Muscle of leg (tissue), 11 donors: ENCODE data around the gene LDLRAD3. TPM values are rescaled to one million over a fixed set of nuclear protein-coding genes. Genes with fewer than 3 reads are reported as not detected.
A peak's percentile ranks its signal among the peaks of the same experiment; 100 is the strongest.

Experiments
- DNase-seq: peaks from one replicate; pipeline ENCODE4 v3.0.0; 2013
- H3K27ac ChIP-seq: one replicate; pipeline ENCODE4 v1.5.1; 2013; ENCODE audit warnings: mild to moderate bottlenecking, low read length, control low read depth
- H3K27me3 ChIP-seq: one replicate; pipeline ENCODE4 v1.6.1; 2013; ENCODE audit warnings: low read length; ENCODE audit not compliant: control insufficient read depth, insufficient read depth
- H3K36me3 ChIP-seq: one replicate; pipeline ENCODE4 v1.6.1; 2013; ENCODE audit warnings: low read length; ENCODE audit not compliant: control insufficient read depth, insufficient read depth
- H3K4me1 ChIP-seq: one replicate; pipeline ENCODE4 v1.6.1; 2013; ENCODE audit warnings: low read length; ENCODE audit not compliant: control insufficient read depth, insufficient read depth
- H3K4me3 ChIP-seq: one replicate; pipeline ENCODE4 v1.5.1; 2013; ENCODE audit warnings: low read length, control low read depth
- H3K9me3 ChIP-seq: replicated peaks from 2 replicates; pipeline ENCODE4 v1.6.1; 2013; ENCODE audit warnings: low read depth, low read length; ENCODE audit not compliant: control insufficient read depth
- WGBS: methylation state at CpG from one replicate; pipeline ENCODE4 v1.1.5; 2013; ENCODE audit warnings: missing lambda C conversion rate; ENCODE audit not compliant: insufficient coverage; 5-methylcytosine and 5-hydroxymethylcytosine counted together
- polyA plus RNA-seq, 8 donors: library from polyadenylated mRNA; unstranded; fragments of 120-200 nt; gene quantifications; one replicate each; pipeline versions ENCODE4 v1.2.1 to v1.2.3, GENCODE V29; 2013; ENCODE audit warnings: inconsistent platforms in 1 of 8, low replicate concordance in 1 of 8; ENCODE audit not compliant: insufficient read length in 8 of 8, insufficient read depth in 1 of 8
- total RNA-seq: library from RNA; stranded (reverse); fragments of 120-200 nt; gene quantifications from one replicate; pipeline ENCODE4 v1.2.4, GENCODE V29; 2013

LDLRAD3 gene
- total and polyA plus RNA-seq, 9 donors = 12.0 to 28.6 (median 20.9) TPM

DNA sequence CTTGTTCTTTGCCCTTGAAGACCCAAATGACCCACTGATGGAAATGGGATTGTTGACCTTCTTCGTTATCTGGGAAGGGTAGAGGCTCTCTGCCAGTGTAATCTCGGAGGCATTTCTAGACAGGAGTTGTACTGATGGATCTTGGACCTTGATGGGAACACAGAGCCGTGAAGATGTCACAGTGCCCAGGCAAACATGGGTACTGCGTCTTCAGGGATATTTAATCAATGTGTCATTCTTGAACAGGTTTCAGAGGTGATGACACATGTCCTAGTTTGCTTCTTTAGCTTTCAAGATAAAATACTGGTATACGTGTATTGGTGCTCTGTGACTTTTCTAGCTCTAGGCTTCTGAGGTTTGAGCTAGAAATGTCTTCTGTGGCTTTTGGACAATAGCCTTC is 6.2 kb downstream of the LDLRAD3 start:
- Histone ChIP-seq H3K27me3 (no peaks in the 10 kb centered on the region), H3K4me1 (peaks cover 28% of the 10 kb centered on the region), H3K4me3 (no peak overlapping the region), H3K9me3 (no peaks in the 10 kb centered on the region), H3K36me3 (no peaks in the 10 kb centered on the region), H3K27ac (no peak overlapping the region)
- no peak for DNase-seq
- 100% methylated on average over 3 of the region's 5 CpGs for WGBS

DNA sequence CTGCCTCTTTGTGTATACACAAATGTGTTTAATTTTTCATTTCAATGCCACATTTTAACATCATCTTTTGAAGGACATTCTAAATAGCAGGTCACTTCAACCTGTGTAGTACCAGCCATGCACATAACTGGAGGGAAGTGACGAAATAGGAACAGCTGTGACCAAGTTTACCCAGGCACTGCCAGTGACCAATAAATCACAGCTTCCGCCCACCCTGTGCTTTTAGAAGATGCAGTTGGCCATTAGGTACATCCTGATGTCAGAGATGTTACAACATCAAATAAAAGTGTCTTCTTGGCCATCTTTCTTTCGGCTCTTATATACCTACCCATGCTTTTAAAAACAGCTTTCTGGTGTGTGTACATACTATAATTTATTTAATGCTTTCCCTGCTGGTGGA is 7.8 kb downstream of the LDLRAD3 start:
- Histone ChIP-seq H3K27me3 (no peaks in the 10 kb centered on the region), H3K27ac (no peak overlapping the region), H3K4me3 (no peak overlapping the region), H3K9me3 (no peaks in the 10 kb centered on the region), H3K4me1 (peaks cover 19% of the 10 kb centered on the region), H3K36me3 (no peaks in the 10 kb centered on the region)
- DNase-seq = no peak
- 80% methylated on average over 1 of the region's 3 CpGs for WGBS

DNA sequence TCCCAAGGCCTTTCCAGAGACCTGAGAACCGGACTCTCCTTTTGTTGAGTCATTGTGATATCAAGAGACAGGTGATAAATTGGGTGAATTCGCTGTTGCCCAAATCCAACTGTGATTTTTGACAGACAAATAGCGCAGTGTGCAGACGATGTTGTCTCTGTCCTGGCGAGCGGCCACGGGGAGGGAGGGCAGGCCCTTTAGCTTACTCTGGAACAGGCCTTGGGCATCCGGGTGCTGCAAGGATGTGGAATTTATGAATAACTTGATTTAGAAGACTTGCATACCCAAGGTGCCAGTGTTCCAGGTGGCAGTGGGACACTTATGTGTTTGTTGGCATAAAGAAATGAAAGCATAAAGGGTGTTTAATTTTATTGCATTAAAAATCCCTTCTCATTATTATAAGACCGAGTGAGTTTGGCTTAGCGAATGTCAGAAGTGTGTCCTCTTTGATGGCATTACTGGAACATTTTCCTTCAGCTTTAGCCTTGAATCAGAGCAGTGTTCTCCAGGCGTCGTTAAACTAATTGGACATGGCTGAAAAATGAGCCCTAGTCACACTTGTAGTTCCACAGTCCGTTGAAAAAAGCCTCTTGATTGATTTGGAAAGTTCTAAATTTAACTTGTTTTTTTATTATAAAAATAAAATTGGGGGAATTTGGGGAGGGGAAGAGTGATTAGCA is 9.4 kb downstream of the LDLRAD3 start:
- 74% methylated on average over 7 of the region's 13 CpGs for WGBS
- Histone ChIP-seq H3K9me3 (no peaks in the 10 kb centered on the region), H3K36me3 (no peaks in the 10 kb centered on the region), H3K27me3 (no peaks in the 10 kb centered on the region), H3K27ac (no peak overlapping the region), H3K4me3 (no peak overlapping the region), H3K4me1 (peaks cover 19% of the 10 kb centered on the region)
- peak; percentile 52 for DNase-seq

DNA sequence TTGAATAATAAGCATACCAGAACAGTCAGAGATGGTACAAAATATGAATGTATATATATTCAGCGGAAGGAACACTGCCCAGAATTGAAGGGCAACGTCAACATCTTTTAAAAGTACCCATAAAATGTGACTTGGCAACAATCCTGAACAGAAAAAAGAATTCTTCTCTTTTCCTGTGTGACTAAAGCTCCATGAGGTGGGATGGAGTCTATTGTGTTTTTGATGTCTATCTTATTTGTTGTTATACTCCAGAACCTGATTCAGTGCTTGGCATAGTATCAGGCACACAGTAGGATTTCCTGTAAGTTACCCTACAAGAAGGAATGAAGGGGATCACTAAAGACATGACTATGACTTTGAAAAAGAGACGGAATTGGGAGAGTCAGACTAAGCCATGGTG is 10.3 kb downstream of the LDLRAD3 start:
- Histone ChIP-seq H3K36me3 (no peaks in the 10 kb centered on the region), H3K4me1 (peaks cover 12% of the 10 kb centered on the region), H3K27ac (no peak overlapping the region), H3K9me3 (no peaks in the 10 kb centered on the region), H3K27me3 (no peaks in the 10 kb centered on the region), H3K4me3 (no peak overlapping the region)
- no peak for DNase-seq
- 100% methylated on average over 1 of the region's 3 CpGs for WGBS

DNA sequence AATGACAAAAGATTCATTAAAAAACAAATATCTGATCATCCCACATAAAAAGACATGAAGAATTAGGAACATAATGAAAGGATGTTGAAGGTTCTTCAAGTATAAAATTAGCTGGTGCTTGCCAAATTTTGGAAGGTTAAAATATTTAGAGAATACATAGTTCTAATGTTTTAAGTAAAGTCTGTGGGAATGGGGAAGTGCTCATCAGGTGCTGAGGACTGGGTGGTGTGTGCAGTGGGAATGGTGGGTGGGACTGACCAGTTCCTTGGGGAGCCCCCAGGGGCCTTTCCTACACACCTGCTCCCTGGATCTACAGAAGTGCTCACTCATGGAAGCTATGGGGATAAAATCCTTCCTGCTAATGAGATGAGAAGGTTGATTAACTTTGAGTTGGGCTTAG is 11.8 kb downstream of the LDLRAD3 start:
- Histone ChIP-seq H3K4me3 (no peak overlapping the region), H3K27ac (no peak overlapping the region), H3K27me3 (no peaks in the 10 kb centered on the region), H3K4me1 (peaks cover 7% of the 10 kb centered on the region), H3K9me3 (no peaks in the 10 kb centered on the region), H3K36me3 (no peaks in the 10 kb centered on the region)
- no peak for DNase-seq

DNA sequence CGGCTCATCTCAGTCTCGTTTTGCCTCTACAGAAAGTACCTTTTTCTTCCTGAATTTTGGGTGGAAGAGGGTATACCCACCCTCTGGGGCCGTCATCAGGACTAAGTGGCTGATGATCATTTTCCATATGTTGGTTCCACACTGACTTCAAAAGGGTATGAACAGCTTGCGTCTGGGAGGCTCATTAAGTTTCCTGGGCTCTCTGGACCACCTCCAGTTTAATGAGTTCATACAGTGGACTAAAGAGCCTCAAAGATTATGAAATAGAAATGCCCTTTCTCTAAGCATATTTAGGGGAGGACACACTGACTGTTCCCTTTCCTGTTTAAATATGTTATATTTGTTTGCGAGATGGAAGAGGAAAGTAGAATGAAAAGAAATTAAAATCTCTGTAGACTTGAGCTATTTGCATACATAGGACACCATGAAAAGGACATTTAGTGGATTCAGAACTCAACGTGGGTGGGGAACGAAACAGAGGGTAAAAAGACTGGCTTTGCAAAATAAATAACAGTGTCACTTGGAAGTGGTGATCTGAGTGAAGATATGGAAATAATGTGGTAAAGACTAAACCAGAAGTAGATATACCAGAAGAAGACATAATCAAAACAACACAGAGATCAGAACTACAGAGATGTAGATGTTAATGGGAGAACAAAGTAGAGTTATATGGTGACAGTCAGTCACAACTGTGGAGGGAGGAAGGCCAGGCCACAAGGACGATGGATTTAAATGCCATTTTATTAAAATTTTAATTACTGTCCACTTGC is 18.7 kb downstream of the LDLRAD3 start:
- H3K27ac ChIP-seq = no peak overlapping the region
- H3K36me3 ChIP-seq = no peaks in the 10 kb centered on the region
- DNase-seq = no peak
- H3K9me3 ChIP-seq = no peaks in the 10 kb centered on the region
- peaks cover 17% of the 10 kb centered on the region for H3K4me1 ChIP-seq
- no peak overlapping the region for H3K4me3 ChIP-seq
- no peaks in the 10 kb centered on the region for H3K27me3 ChIP-seq
- WGBS = no CpG with 5 or more reads among the region's 8 CpGs

DNA sequence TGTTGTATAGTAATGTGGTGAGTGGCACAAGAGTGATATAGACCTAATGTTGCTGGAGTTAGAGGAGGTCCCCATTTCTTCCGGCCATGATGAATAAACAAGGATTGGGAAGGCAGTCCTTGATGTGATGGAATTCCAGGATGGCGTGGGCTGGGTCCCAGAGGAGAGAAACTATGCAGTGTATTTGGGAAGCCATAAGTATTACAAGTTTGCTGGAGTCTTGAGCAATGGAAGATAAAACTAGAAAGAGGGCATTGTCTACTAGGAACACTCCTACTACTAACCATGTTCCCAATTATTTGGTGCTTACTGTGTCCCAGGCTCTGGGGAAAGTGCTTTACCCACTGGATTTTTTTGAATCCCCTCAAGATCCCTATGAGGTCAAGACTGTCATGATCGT is 20.0 kb downstream of the LDLRAD3 start:
- 81% methylated on average over 2 of the region's 3 CpGs for WGBS
- Histone ChIP-seq H3K27ac (no peak overlapping the region), H3K4me3 (no peak overlapping the region), H3K36me3 (no peaks in the 10 kb centered on the region), H3K4me1 (peaks cover 31% of the 10 kb centered on the region), H3K9me3 (no peaks in the 10 kb centered on the region), H3K27me3 (no peaks in the 10 kb centered on the region)
- peak; percentile 50 for DNase-seq

DNA sequence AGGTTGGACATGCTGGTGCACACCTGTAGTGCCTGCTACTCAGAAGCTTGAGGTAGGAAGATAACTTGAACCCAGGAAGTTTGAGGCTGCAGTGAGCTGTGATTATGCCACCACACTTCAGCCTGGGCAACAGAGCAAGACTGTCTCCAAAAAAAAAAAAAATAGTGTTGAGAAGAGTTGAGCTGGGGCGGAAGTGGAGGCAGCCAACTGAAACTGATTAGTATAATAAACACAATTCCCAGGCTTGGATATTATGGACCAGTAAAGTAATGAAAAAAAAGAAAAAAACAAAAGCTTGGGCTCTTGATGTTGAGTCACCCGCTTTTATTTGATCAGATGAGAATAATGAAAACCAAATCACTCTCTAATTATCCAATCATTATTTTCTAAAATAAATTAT is 21.0 kb downstream of the LDLRAD3 start:
- H3K27me3 ChIP-seq = no peaks in the 10 kb centered on the region
- H3K36me3 ChIP-seq = no peaks in the 10 kb centered on the region
- no peak overlapping the region for H3K4me3 ChIP-seq
- H3K4me1 ChIP-seq = peaks cover 39% of the 10 kb centered on the region
- H3K27ac ChIP-seq = no peak overlapping the region
- no peak for DNase-seq
- H3K9me3 ChIP-seq = no peaks in the 10 kb centered on the region
- no CpG with 5 or more reads among the region's 2 CpGs for WGBS

DNA sequence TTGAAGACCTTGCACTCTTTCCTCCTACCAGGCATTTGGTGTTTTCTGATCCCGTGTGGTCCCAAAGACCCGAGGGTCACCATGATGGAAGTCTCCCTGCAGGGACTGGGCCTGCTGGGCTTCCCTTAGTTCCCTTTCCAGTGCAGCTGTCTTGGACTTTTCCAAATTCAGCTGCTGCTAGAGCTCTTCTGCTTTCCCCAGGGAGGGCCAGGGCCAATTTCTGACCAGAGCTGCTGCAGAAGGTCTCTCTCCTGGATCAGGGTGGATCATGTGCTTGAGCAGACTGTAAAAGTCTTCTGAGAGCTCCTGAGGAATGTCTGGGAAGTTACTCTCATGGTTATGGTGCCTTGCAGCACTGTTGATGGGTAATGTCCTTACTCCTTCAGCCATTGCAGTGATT is 23.2 kb downstream of the LDLRAD3 start:
- no peaks in the 10 kb centered on the region for H3K36me3 ChIP-seq
- H3K9me3 ChIP-seq = no peaks in the 10 kb centered on the region
- H3K4me1 ChIP-seq = peaks cover 45% of the 10 kb centered on the region
- no peak overlapping the region for H3K27ac ChIP-seq
- DNase-seq = peak; percentile 78
- no peak overlapping the region for H3K4me3 ChIP-seq
- WGBS = 48% methylated on average over 2 of the region's 2 CpGs
- H3K27me3 ChIP-seq = no peaks in the 10 kb centered on the region

DNA sequence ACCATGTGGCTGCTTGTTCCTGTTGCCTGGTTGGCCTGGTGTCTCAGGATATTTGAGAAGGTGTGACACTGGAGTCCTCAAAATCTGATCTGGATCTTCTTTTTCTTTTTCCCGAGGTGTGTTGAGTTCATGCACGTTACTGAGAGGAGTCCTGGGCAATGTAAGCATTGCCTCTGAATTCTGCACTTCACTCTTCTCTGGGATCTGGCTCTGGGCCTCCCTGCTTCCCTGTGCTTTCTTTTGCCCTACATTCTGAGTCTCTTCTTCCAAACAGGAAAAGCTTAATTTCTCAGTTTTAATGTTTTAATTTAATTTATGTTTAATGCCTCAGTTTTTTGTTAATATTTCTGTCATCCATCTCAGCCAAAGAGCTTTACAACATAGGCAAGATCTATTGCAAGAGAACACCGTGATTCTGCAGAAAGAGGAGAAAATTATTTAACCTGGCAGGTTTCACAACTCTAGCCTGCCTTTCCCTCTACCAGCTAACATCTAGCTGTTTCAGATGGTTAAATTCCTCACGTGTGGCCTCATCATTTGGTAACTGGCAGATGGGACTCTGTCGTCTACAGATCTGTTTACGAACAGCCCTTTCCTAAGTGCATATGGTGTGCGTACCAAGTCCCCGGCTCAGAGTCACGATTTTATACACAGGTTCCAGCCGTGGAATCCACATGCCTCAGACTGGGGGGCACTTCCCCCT is 24.7 kb downstream of the LDLRAD3 start:
- Histone ChIP-seq H3K4me3 (no peak overlapping the region), H3K4me1 (peaks cover 44% of the 10 kb centered on the region), H3K27me3 (no peaks in the 10 kb centered on the region), H3K27ac (no peak overlapping the region), H3K36me3 (no peaks in the 10 kb centered on the region), H3K9me3 (no peaks in the 10 kb centered on the region)
- DNase-seq = no peak
- WGBS = 46% methylated on average over 10 of the region's 10 CpGs
